ENCODE measurements around the gene ST14. TPM values are rescaled to one million over a fixed set of nuclear protein-coding genes. Genes with fewer than 3 reads are reported as not detected.
A peak's percentile ranks its signal among the peaks of the same experiment; 100 is the strongest.

Gene ST14
- total RNA-seq, 4 donors from 2014 or later: 104 to 469 (median 424) TPM

DNA sequence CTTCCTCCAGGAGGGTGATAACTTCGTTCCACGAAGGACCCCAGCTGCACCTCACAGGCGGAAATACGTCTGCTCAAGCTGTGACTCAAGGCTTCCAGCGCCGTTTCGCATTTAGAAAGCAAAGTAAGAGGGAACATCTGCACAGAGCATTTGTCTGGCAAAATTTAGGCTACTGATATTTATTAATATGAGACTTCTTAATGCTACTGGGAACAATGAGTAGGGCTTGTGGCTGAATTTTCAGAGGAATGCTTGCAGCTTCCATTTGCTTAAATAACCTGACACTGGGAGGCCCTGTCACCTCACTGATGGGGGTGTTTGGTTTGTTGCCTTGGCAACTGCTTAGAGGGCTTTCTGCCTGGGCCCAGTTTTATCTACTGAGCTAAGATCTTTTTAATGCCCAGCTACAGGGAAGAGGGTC is 14.7 kb upstream of the ST14 start:
- Histone ChIP-seq H3K9me3 (no peaks in the 10 kb centered on the region), H3K4me3 (no peak overlapping the region), H3K27me3 (no peaks in the 10 kb centered on the region), H3K27ac (peak overlapping the region in 3 of 4 donors; percentile 77 to 91 (median 80)), H3K36me3 (peaks cover 0 to 34% (median 0%) of the 10 kb centered on the region in 3 donors), H3K4me1 (peaks cover 0 to 54% (median 12%) of the 10 kb centered on the region in 4 donors)
- TF ChIP-seq POLR2A (IDR thresholded peaks at IDR 0.05) (no peak), CTCF (IDR thresholded peaks at IDR 0.05) (no peak)
- DNase-seq: no peak

GRCh38 chr11:130145311-130145812 is 14.2 kb upstream of the ST14 start:
- H3K4me1 ChIP-seq: peaks cover 0 to 54% (median 12%) of the 10 kb centered on the region in 4 donors
- no peak overlapping the region for H3K4me3 ChIP-seq
- no peaks in the 10 kb centered on the region for H3K27me3 ChIP-seq
- DNase-seq: no peak
- H3K27ac ChIP-seq: peak overlapping the region in 3 of 4 donors; percentile 77 to 91 (median 80)
- H3K36me3 ChIP-seq: peaks cover 0 to 29% (median 0%) of the 10 kb centered on the region in 3 donors
- no peaks in the 10 kb centered on the region for H3K9me3 ChIP-seq
- TF ChIP-seq CTCF (IDR thresholded peaks at IDR 0.05) (no peak), POLR2A (IDR thresholded peaks at IDR 0.05) (peak in 1 of 2 donors; percentile 11)

DNA sequence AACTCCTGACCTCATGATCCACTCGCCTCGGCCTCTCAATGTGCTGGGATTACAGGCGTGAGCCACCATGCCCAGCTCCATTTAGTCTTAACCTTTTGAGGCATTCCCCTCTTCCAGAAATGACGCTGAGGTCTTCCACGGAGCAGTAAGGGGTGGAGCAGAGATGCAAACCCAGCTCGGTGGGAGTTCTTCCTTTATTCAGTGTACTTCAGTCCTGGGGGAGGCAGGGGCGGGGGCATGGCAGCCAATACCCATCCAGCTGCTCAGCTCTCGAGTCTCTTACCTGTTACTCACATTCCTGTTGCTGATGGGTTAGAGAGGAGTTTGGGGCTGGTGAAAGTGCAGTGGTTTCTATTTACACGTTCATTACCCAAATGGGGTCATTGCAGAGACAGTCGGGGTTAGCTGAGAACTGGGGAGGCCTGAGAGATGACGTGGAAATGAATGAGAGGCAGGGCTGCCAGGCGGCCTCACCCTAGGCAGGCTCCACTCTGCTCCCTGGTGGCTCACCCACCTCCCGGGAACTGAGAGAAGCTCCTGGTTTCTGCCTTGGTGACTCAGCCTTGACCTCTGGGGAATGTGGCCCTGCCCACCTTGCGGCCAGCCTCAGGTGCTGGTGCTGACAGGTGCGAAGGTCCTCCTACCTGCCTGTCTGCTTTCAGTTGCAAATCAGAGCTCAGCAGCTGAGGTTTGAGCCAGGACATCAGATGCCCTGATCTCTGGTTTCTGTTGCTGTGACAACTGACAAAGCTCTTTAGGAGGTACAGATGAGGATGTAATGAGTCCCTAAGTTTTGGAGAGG is 13.4 kb upstream of the ST14 start:
- Histone ChIP-seq H3K4me1 (peaks cover 0 to 54% (median 12%) of the 10 kb centered on the region in 4 donors), H3K4me3 (no peak overlapping the region), H3K27ac (peak overlapping the region; percentile 68 to 91 (median 78)), H3K27me3 (no peaks in the 10 kb centered on the region), H3K36me3 (peaks cover 0 to 24% (median 0%) of the 10 kb centered on the region in 3 donors), H3K9me3 (no peaks in the 10 kb centered on the region)
- TF ChIP-seq POLR2A (IDR thresholded peaks at IDR 0.05) (peak; percentile 61 to 71), CTCF (IDR thresholded peaks at IDR 0.05) (peak in 4 of 6 experiments; percentile 2 to 69 (median 60))
- peak in 2 of 3 donors; percentile 91 to 92 for DNase-seq

- Histone ChIP-seq H3K36me3 (peaks cover 0 to 18% (median 0%) of the 10 kb centered on the region in 3 donors), H3K4me3 (no peak overlapping the region), H3K27me3 (no peaks in the 10 kb centered on the region), H3K9me3 (no peaks in the 10 kb centered on the region), H3K4me1 (peaks cover 0 to 54% (median 12%) of the 10 kb centered on the region in 4 donors), H3K27ac (peak overlapping the region; percentile 68 to 91 (median 78))
- TF ChIP-seq CTCF (IDR thresholded peaks at IDR 0.05) (no peak), POLR2A (IDR thresholded peaks at IDR 0.05) (no peak)
- DNase-seq: peak in 2 of 3 donors; percentile 57 to 76
Observed at GRCh38 chr11:130146796-130147195, 12.8 kb upstream of the ST14 start.

GRCh38 chr11:130148796-130149326 is 10.7 kb upstream of the ST14 start:
- H3K36me3 ChIP-seq: peaks cover 0 to 4% (median 0%) of the 10 kb centered on the region in 3 donors
- no peaks in the 10 kb centered on the region for H3K27me3 ChIP-seq
- DNase-seq: peak in 1 of 3 donors; percentile 46
- peaks cover 0 to 48% (median 12%) of the 10 kb centered on the region in 4 donors for H3K4me1 ChIP-seq
- no peaks in the 10 kb centered on the region for H3K9me3 ChIP-seq
- H3K27ac ChIP-seq: peak overlapping the region in 2 of 4 donors; percentile 3 to 63
- TF ChIP-seq CTCF (IDR thresholded peaks at IDR 0.05) (no peak), POLR2A (IDR thresholded peaks at IDR 0.05) (no peak)
- no peak overlapping the region for H3K4me3 ChIP-seq

All from Peyer's patch (tissue), 4 donors.